SK-N-SH treated with all-trans-retinoic acid at 6 μM for 48 hours (cell line): ENCODE measurements around the gene TADA2B.
A peak's percentile ranks its signal among the peaks of the same experiment; 100 is the strongest.

Experiments used
- ATAC-seq: fragments of 200-7000 bp; cut with Tn5 transposase; 3 replicates; pipeline ENCODE4 v1.9.1; 2020; ENCODE audit warnings: mild to moderate bottlenecking, moderate library complexity
- ARNTL ChIP-seq: fragments of 450-650 bp; formaldehyde crosslinking; IDR thresholded peaks from 2 replicates; pipeline ENCODE4 v1.5.0; 2020; ENCODE audit warnings: low read depth, mild to moderate bottlenecking, moderate library complexity, borderline replicate concordance
- BACH2 ChIP-seq: fragments of 250-450 bp; sonication (Bioruptor Pico); IDR thresholded peaks from 2 replicates; pipeline ENCODE4 v1.9.0; 2021; ENCODE audit warnings: mild to moderate bottlenecking, borderline replicate concordance
- CSDC2 ChIP-seq: fragments of 250-450 bp; sonication (Bioruptor Pico); IDR thresholded peaks from 2 replicates; pipeline ENCODE4 v1.5.0; 2020; ENCODE audit warnings: mild to moderate bottlenecking, moderate library complexity
- CSRNP3 ChIP-seq: fragments of 250-450 bp; sonication (Bioruptor Pico); IDR thresholded peaks from 2 replicates; pipeline ENCODE4 v1.5.1; 2021; ENCODE audit warnings: mild to moderate bottlenecking, moderate library complexity
- ESRRG ChIP-seq: fragments of 250-450 bp; sonication (Bioruptor Pico); IDR thresholded peaks from 2 replicates; pipeline ENCODE4 v1.6.1; 2021; ENCODE audit warnings: mild to moderate bottlenecking
- GLIS3 ChIP-seq: fragments of 250-450 bp; sonication (Bioruptor Pico); IDR thresholded peaks from 2 replicates; pipeline ENCODE4 v1.5.0; 2020; ENCODE audit warnings: mild to moderate bottlenecking, moderate library complexity
- ISL1 ChIP-seq: fragments of 250-450 bp; sonication (Bioruptor Pico); IDR thresholded peaks from 2 replicates; pipeline ENCODE4 v2.1.2; 2022; ENCODE audit warnings: mild to moderate bottlenecking, moderate library complexity
- OSR1 ChIP-seq: fragments of 250-450 bp; sonication (Bioruptor Pico); IDR thresholded peaks from 2 replicates; pipeline ENCODE4 v1.8.0; 2022; ENCODE audit warnings: moderate library complexity, mild to moderate bottlenecking, inconsistent platforms
- PATZ1 ChIP-seq: fragments of 250-450 bp; sonication (Bioruptor Pico); IDR thresholded peaks from 2 replicates; pipeline ENCODE4 v1.8.0; 2020; ENCODE audit warnings: mild to moderate bottlenecking, moderate library complexity, borderline replicate concordance
- RARB ChIP-seq: fragments of 250-450 bp; sonication (Bioruptor Pico); IDR thresholded peaks from 2 replicates; pipeline ENCODE4 v1.8.0; 2021; ENCODE audit warnings: mild to moderate bottlenecking, moderate library complexity
- SNAI2 ChIP-seq: fragments of 250-450 bp; sonication (Bioruptor Pico); IDR thresholded peaks from 2 replicates; pipeline ENCODE4 v1.5.0; 2020; ENCODE audit warnings: mild to moderate bottlenecking, moderate library complexity
- TCF4 ChIP-seq: fragments of 250-450 bp; sonication (Bioruptor Pico); IDR thresholded peaks from 2 replicates; pipeline ENCODE4 v1.8.0; 2021; ENCODE audit warnings: mild to moderate bottlenecking, moderate library complexity, borderline replicate concordance
- TOX ChIP-seq: fragments of 250-450 bp; sonication (Bioruptor Pico); IDR thresholded peaks from 2 replicates; pipeline ENCODE4 v1.8.0; 2021; ENCODE audit warnings: mild to moderate bottlenecking, moderate library complexity, borderline replicate concordance
- TSHZ2 ChIP-seq: fragments of 250-450 bp; sonication (Bioruptor Pico); IDR thresholded peaks from 2 replicates; pipeline ENCODE4 v1.5.0; 2020; ENCODE audit warnings: mild to moderate bottlenecking, moderate library complexity
- ZC3H10 ChIP-seq: fragments of 250-450 bp; sonication (Bioruptor Pico); IDR thresholded peaks from 2 replicates; pipeline ENCODE4 v1.5.1; 2021; ENCODE audit warnings: mild to moderate bottlenecking, moderate library complexity
- ZFP3 ChIP-seq: fragments of 250-450 bp; sonication (Bioruptor Pico); IDR thresholded peaks from 2 replicates; pipeline ENCODE4 v1.5.0; 2020; ENCODE audit warnings: mild to moderate bottlenecking, moderate library complexity
- ZFP30 ChIP-seq: fragments of 450-650 bp; formaldehyde crosslinking; IDR thresholded peaks from 2 replicates; pipeline ENCODE4 v1.5.0; 2022; ENCODE audit warnings: mild to moderate bottlenecking, moderate library complexity
- ZNF565 ChIP-seq: fragments of 450-650 bp; formaldehyde crosslinking; conservative IDR thresholded peaks from 2 replicates; pipeline ENCODE4 v1.5.0; 2020; ENCODE audit warnings: low read depth, mild to moderate bottlenecking, moderate library complexity
- ZNF8 ChIP-seq: fragments of 450-650 bp; formaldehyde crosslinking; IDR thresholded peaks from 2 replicates; pipeline ENCODE4 v1.5.0; 2020; ENCODE audit warnings: mild to moderate bottlenecking, moderate library complexity

Gene TADA2B

GRCh38 chr4:7096236-7096635 lies 53.1 kb downstream of the TADA2B start:
- TF ChIP-seq ZFP3 (no peak), TSHZ2 (no peak), PATZ1 (CRISPR knock-in tag) (no peak), ISL1 (CRISPR knock-in tag) (no peak), ESRRG (CRISPR knock-in tag) (no peak), GLIS3 (CRISPR knock-in tag) (no peak), ZC3H10 (CRISPR knock-in tag) (no peak), OSR1 (CRISPR knock-in tag) (no peak), ZNF8 (CRISPR knock-in tag) (no peak)
- no peak for ATAC-seq

- ATAC-seq, result peak; percentile 93
- TF ChIP-seq RARB (CRISPR knock-in tag), result no peak
- TF ChIP-seq GLIS3 (CRISPR knock-in tag), result no peak
- no peak for TF ChIP-seq ZC3H10 (CRISPR knock-in tag)
- no peak for TF ChIP-seq OSR1 (CRISPR knock-in tag)
These were observed 58.7 kb downstream of the TADA2B start for GRCh38 chr4:7101692-7102515.

GRCh38 chr4:7102516-7102909 lies 59.3 kb downstream of the TADA2B start:
- peak; percentile 11 for ATAC-seq

- TF ChIP-seq ARNTL (no peak), RARB (CRISPR knock-in tag) (no peak), ZFP3 (no peak), SNAI2 (CRISPR knock-in tag) (no peak), TCF4 (CRISPR knock-in tag) (no peak), ZFP30 (no peak), ESRRG (CRISPR knock-in tag) (no peak), PATZ1 (CRISPR knock-in tag) (no peak), BACH2 (no peak), TOX (CRISPR knock-in tag) (no peak), ZC3H10 (CRISPR knock-in tag) (no peak)
- ATAC-seq, result peak; percentile 88
These were observed 59.9 kb downstream of the TADA2B start for GRCh38 chr4:7103031-7103606.

GRCh38 chr4:7103607-7104365 lies 60.6 kb downstream of the TADA2B start:
- ATAC-seq, result no peak
- TF ChIP-seq ZFP3, result no peak
- TF ChIP-seq ZNF565 (CRISPR knock-in tag), result no peak
- no peak for TF ChIP-seq OSR1 (CRISPR knock-in tag)
- no peak for TF ChIP-seq CSDC2 (CRISPR knock-in tag)
- no peak for TF ChIP-seq ZNF8 (CRISPR knock-in tag)
- no peak for TF ChIP-seq CSRNP3 (CRISPR knock-in tag)
